GM10266 (cell line): ENCODE measurements around the gene KIN.

ENCODE experiments used
- DNase-seq: peaks from one replicate; pipeline ENCODE4 v3.0.0; 2012; ENCODE audit errors: extremely low spot score
- TF ChIP-seq, protein P1 (sequence below): IDR thresholded peaks from 2 replicates; pipeline ENCODE4 v1.5.1; 2012; ENCODE audit warnings: mild to moderate bottlenecking, low read depth; ENCODE audit not compliant: control insufficient read depth, insufficient read depth; ENCODE audit errors: missing control alignments

KIN gene

DNA sequence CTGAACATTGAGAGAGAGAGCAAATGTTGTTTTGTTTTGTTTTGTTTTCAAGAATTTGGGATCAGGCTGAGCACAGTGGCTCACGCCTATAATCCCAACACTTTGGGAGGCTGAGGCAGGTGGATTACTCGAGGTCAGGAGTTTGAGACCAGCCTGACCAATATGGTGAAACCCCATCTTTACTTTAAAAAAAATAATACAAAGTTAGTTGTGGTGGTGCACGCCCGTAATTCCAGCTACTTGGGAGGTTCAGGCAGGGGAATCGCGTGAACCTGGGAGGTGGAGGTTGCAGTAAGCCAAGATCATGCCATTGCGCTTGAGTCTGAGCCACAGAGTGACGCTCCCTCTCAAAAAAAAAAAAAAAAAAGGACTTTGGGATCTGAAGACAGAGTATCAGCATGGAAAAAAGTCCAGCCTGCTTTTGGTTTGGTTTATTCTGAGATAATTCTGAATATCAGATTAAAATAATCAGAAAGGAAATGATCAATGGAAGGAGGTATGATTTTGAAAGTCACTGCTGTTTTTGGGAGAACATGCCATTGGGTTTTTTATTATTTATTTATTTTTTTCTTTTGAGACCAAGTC, 86.5 kb downstream of the KIN start:
- TF ChIP-seq, protein P1, sequence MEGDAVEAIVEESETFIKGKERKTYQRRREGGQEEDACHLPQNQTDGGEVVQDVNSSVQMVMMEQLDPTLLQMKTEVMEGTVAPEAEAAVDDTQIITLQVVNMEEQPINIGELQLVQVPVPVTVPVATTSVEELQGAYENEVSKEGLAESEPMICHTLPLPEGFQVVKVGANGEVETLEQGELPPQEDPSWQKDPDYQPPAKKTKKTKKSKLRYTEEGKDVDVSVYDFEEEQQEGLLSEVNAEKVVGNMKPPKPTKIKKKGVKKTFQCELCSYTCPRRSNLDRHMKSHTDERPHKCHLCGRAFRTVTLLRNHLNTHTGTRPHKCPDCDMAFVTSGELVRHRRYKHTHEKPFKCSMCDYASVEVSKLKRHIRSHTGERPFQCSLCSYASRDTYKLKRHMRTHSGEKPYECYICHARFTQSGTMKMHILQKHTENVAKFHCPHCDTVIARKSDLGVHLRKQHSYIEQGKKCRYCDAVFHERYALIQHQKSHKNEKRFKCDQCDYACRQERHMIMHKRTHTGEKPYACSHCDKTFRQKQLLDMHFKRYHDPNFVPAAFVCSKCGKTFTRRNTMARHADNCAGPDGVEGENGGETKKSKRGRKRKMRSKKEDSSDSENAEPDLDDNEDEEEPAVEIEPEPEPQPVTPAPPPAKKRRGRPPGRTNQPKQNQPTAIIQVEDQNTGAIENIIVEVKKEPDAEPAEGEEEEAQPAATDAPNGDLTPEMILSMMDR: no peak
- no peak for DNase-seq
